HAP-1 (cell line): ENCODE results near the gene LMAN2L.
"Not testable (repeated sequence)": the region's sequence is repeated elsewhere in the genome, so short reads cannot be mapped to it uniquely, and the experiment has no call there.

ENCODE experiments used
- DNase-seq, 2 experiments: peaks; one replicate each; pipeline ENCODE4 v3.0.0-alpha.2; 2016 to 2020; ENCODE audit warnings: low spot score in 2 of 2
- H3K27me3 ChIP-seq: fragments of 250-450 bp; sonication (Bioruptor Pico); 2 replicates; pipeline ENCODE4 v1.5.1; 2020; ENCODE audit warnings: low read depth, mild to moderate bottlenecking, moderate library complexity
- H3K36me3 ChIP-seq: fragments of 250-450 bp; sonication (Bioruptor Pico); replicated peaks from 2 replicates; pipeline ENCODE4 v1.5.1; 2020; ENCODE audit warnings: mild to moderate bottlenecking
- H3K4me1 ChIP-seq: fragments of 250-450 bp; sonication (Bioruptor Pico); 2 replicates; pipeline ENCODE4 v1.5.1; 2020; ENCODE audit warnings: mild to moderate bottlenecking
- H3K4me3 ChIP-seq: fragments of 250-450 bp; sonication (Bioruptor Pico); 2 replicates; pipeline ENCODE4 v1.5.1; 2020; ENCODE audit warnings: mild to moderate bottlenecking, moderate library complexity
- H3K9me3 ChIP-seq: fragments of 250-450 bp; sonication (Bioruptor Pico); 2 replicates; pipeline ENCODE4 v1.5.1; 2020; ENCODE audit warnings: mild to moderate bottlenecking, moderate library complexity
- in situ Hi-C: fragments of 300-500 bp; cut with MboI; formaldehyde crosslinking; loops from 3 replicates; pipeline ENCODE4 v1.14.3; 2020; ENCODE audit warnings: low sequenced_read_pairs, inconsistent platforms, mixed read lengths

The LMAN2L gene

GRCh38 chr2:96681540-96681939, 58.3 kb downstream of the LMAN2L start:
- no peaks in the 10 kb centered on the region for H3K9me3 ChIP-seq
- H3K36me3 ChIP-seq = no peaks in the 10 kb centered on the region
- in situ Hi-C loops = no loop called here
- H3K27me3 ChIP-seq = no peaks in the 10 kb centered on the region
- no peak overlapping the region for H3K4me3 ChIP-seq
- peaks cover 4% of the 10 kb centered on the region; the same call in 1 of the 2 replicates for H3K4me1 ChIP-seq
- no peak for DNase-seq

DNA sequence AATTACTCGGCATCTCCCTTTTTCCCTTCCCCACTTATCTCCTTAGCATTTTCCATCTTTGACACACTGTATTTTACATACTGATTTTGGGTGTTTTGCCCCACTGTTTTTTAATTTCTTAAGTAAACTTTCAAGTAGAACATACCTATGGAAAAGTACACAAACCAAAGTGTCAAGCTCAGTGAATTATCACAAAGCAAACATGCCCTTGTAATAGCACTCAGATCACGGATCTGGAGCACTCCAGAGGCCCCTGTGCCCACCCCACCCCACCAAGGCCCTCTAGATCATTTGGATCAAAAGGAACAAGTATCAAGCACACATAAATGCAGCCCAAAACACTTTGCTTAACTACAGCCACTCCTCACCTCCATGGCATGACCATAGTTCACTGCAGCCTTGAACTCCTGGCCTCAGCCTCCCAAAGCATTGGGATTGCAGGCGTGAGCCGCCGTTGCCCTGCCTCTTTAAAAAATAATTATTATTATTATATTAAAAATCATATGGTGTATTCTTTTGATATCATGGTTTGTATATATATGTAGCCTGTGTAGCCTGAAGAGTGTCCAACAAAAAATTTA, 59.2 kb downstream of the LMAN2L start:
- DNase-seq = no peak
- no peak overlapping the region for H3K4me3 ChIP-seq
- in situ Hi-C loops = no loop called here
- H3K4me1 ChIP-seq = peaks cover 4% of the 10 kb centered on the region; the same call in 1 of the 2 replicates
- no peaks in the 10 kb centered on the region for H3K9me3 ChIP-seq
- H3K36me3 ChIP-seq = no peaks in the 10 kb centered on the region
- no peaks in the 10 kb centered on the region for H3K27me3 ChIP-seq

- Histone ChIP-seq H3K4me3 (no peak overlapping the region), H3K9me3 (no peaks in the 10 kb centered on the region), H3K27me3 (no peaks in the 10 kb centered on the region), H3K36me3 (no peaks in the 10 kb centered on the region), H3K4me1 (peaks cover 4% of the 10 kb centered on the region; the same call in 1 of the 2 replicates)
- in situ Hi-C loops = no loop called here
- DNase-seq = no peak
Observed at GRCh38 chr2:96679848-96680247, 60.0 kb downstream of the LMAN2L start.

GRCh38 chr2:96669539-96670215, 70.2 kb downstream of the LMAN2L start:
- H3K27me3 ChIP-seq = no peaks in the 10 kb centered on the region
- H3K9me3 ChIP-seq = no peaks in the 10 kb centered on the region
- no peak overlapping the region for H3K4me3 ChIP-seq
- in situ Hi-C loops = no loop called here
- no peaks in the 10 kb centered on the region for H3K4me1 ChIP-seq
- no peak for DNase-seq
- no peaks in the 10 kb centered on the region for H3K36me3 ChIP-seq

GRCh38 chr2:96668771-96669170, 71.1 kb downstream of the LMAN2L start:
- in situ Hi-C loops = no loop called here
- Histone ChIP-seq H3K9me3 (no peaks in the 10 kb centered on the region), H3K4me1 (no peaks in the 10 kb centered on the region), H3K27me3 (no peaks in the 10 kb centered on the region), H3K4me3 (no peak overlapping the region), H3K36me3 (no peaks in the 10 kb centered on the region)
- DNase-seq = no peak

DNA sequence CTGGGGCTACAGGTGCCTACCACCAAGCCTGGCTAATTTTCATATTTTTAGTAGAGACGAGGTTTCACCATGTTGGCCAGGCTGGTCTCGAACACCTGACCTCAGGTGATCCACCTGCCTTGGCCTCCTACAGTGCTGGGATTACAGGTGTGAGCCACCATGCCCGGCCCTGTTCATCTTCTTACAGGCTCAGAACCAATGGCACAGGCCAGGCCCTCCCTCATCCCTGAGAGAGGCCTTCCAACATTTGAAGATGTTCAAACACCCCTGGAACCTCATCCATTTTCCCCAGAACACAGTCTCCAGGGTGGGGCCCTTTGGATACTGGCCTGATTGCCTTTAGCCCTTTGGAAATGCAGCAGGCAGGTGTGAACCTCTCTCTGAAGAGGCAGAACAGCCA, 74.1 kb downstream of the LMAN2L start:
- in situ Hi-C loops, H3K9me3 ChIP-seq, H3K4me1 ChIP-seq, H3K4me3 ChIP-seq, DNase-seq, H3K27me3 ChIP-seq, H3K36me3 ChIP-seq: not testable (repeated sequence)

GRCh38 chr2:96665083-96665569, 74.7 kb downstream of the LMAN2L start:
- Histone ChIP-seq H3K4me1 (no peaks in the 10 kb centered on the region), H3K36me3 (no peaks in the 10 kb centered on the region), H3K27me3 (no peaks in the 10 kb centered on the region), H3K4me3 (no peak overlapping the region), H3K9me3 (no peaks in the 10 kb centered on the region)
- in situ Hi-C loops = no loop called here
- DNase-seq = no peak

DNA sequence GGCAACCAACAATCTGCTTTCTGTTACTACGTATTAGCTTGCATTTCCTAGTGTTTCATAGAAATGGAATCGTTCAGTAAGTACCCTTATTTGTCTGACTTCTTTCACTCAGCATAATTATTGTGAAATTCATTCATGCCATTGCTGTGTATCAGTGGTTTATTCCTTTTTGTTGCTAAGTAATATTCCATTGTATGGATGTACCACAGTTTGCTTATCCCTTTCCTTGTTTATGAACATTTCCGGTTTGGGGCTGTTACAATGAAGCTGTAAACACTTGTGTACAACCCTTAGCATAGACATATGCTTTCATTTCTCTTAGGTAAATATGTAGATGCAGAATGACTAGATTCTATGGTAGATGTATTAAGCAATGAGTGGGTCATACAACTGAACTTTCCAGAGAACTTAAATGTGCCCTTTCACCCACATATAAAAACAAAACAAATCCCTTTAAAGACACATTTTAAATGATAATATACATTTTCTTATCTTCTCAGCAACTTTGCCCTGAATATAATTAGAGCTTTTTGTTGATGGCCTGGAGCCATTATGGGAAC, 75.4 kb downstream of the LMAN2L start:
- H3K36me3 ChIP-seq = no peaks in the 10 kb centered on the region
- H3K9me3 ChIP-seq = no peaks in the 10 kb centered on the region
- H3K4me3 ChIP-seq = no peak overlapping the region
- in situ Hi-C loops = no loop called here
- H3K4me1 ChIP-seq = no peaks in the 10 kb centered on the region
- H3K27me3 ChIP-seq = no peaks in the 10 kb centered on the region
- no peak for DNase-seq

GRCh38 chr2:96663829-96664228, 76.0 kb downstream of the LMAN2L start:
- Histone ChIP-seq H3K36me3 (no peaks in the 10 kb centered on the region), H3K4me3 (no peak overlapping the region), H3K9me3 (no peaks in the 10 kb centered on the region), H3K4me1 (no peaks in the 10 kb centered on the region), H3K27me3 (no peaks in the 10 kb centered on the region)
- in situ Hi-C loops = no loop called here
- no peak for DNase-seq

- no peaks in the 10 kb centered on the region for H3K4me1 ChIP-seq
- H3K4me3 ChIP-seq = no peak overlapping the region
Observed at GRCh38 chr2:96663177-96663576, 76.7 kb downstream of the LMAN2L start.

DNA sequence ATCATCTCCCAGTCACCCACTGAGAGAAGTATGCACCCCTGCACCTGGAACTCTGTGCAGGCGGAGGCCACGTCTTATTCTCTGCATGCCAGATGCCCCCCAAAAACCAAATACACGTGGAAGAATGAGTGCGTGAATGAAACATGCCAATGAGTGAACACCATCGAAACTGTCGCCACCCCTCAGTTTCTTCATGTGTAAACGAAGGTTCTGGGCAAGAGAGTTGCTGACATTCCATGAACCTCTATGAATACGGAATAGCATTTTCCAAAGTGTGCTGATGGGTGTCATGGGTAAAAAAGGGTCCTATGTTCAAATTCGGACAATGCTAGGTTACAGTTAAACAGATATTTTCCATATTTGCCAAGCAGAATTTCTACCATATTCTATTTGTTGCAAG, 77.5 kb downstream of the LMAN2L start:
- Histone ChIP-seq H3K27me3 (no peaks in the 10 kb centered on the region), H3K9me3 (no peaks in the 10 kb centered on the region), H3K4me1 (no peaks in the 10 kb centered on the region), H3K4me3 (no peak overlapping the region), H3K36me3 (no peaks in the 10 kb centered on the region)
- no peak for DNase-seq
- in situ Hi-C loops = no loop called here

More at GRCh38 chr2:96663177-96663576, 76.7 kb downstream of the LMAN2L start:
- in situ Hi-C loops = no loop called here
- H3K27me3 ChIP-seq = no peaks in the 10 kb centered on the region
- no peaks in the 10 kb centered on the region for H3K9me3 ChIP-seq
- no peaks in the 10 kb centered on the region for H3K36me3 ChIP-seq
- DNase-seq = no peak

DNA sequence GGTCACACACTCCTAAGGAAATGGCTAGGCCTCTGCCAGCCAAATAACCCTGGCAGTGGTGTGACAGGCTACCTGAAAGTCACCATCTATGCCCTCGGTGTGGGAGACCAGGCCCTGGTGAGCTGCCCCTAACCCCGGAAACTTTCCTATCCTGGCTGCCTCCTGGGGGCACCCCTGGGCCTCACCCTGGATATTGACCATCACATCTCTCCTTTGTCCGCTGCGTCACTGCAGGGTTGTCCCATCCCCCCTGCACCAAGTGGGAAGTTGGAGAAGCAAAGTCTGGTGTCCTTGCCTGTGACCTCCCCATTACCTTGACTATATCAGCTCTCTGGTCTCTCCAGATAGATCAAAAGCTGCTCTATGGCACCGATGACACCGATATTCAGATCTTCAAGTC, 78.5 kb downstream of the LMAN2L start:
- in situ Hi-C loops = no loop called here
- H3K27me3 ChIP-seq = no peaks in the 10 kb centered on the region
- no peaks in the 10 kb centered on the region for H3K4me1 ChIP-seq
- no peaks in the 10 kb centered on the region for H3K36me3 ChIP-seq
- H3K9me3 ChIP-seq = no peaks in the 10 kb centered on the region
- no peak for DNase-seq
- H3K4me3 ChIP-seq = no peak overlapping the region

- DNase-seq = no peak
- Histone ChIP-seq H3K4me3 (no peak overlapping the region), H3K4me1 (no peaks in the 10 kb centered on the region), H3K27me3 (no peaks in the 10 kb centered on the region), H3K9me3 (no peaks in the 10 kb centered on the region), H3K36me3 (no peaks in the 10 kb centered on the region)
- in situ Hi-C loops = no loop called here
Observed at GRCh38 chr2:96656540-96656939, 83.3 kb downstream of the LMAN2L start.
